A549 (cell line): ENCODE data around the gene ACER3. TPM values are rescaled to one million over a fixed set of nuclear protein-coding genes. Genes with fewer than 3 reads are reported as not detected.
"Not testable (repeated sequence)": the region's sequence is repeated elsewhere in the genome, so short reads cannot be mapped to it uniquely, and the experiment has no call there.

ENCODE experiments used
- ATAC-seq, 2 experiments: fragments of 200-7000 bp in 1 of 2; fragments of >200 bp in 1 of 2; cut with Nextera tagmentation in 1 of 2; cut with Tn5 transposase in 1 of 2; 3 replicates each; pipeline versions ENCODE4 v1.8.0 to v1.9.1; 2018 to 2020; ENCODE audit warnings: mild to moderate bottlenecking in 1 of 2, moderate library complexity in 1 of 2
- CTCF ChIA-PET: fragments of 300-600 bp; sonication (Branson Sonifier 250); formaldehyde crosslinking; extraction: SDS; loops from one replicate; lab custom pipeline; 2021; ENCODE audit warnings: antibody characterized with exemption, inconsistent platforms; lab: Yijun Ruan, JAX
- POLR2A ChIA-PET: fragments of 350-600 bp; formaldehyde crosslinking; extraction: SDS; loops from one replicate; lab custom pipeline; 2021; ENCODE audit warnings: antibody characterized with exemption, inconsistent platforms; lab: Yijun Ruan, JAX
- DNase-seq, 2 experiments: peaks; one replicate each; pipeline versions ENCODE4 v3.0.0 to v3.0.0-alpha.2; 2011 to 2016; ENCODE audit warnings: low read depth in 1 of 2, low spot score in 1 of 2
- FAIRE-seq: peaks from 2 replicates; lab custom pipeline; 2011; peaks lifted over from hg19 to GRCh38; lab: Jason Lieb, UNC
- H3K27ac ChIP-seq, 2 experiments: fragments of >200 bp; sonication (Bioruptor Twin); formaldehyde crosslinking; 3 replicates each; pipeline ENCODE4 v1.5.1; 2016 to 2017
- H3K4me1 ChIP-seq: fragments of >200 bp; sonication (Bioruptor Twin); formaldehyde crosslinking; 3 replicates; pipeline ENCODE4 v1.6.1; 2016
- H3K4me2 ChIP-seq: fragments of >200 bp; sonication (Bioruptor Twin); formaldehyde crosslinking; 3 replicates; pipeline ENCODE4 v1.6.1; 2016
- H3K4me3 ChIP-seq: fragments of >200 bp; sonication (Bioruptor Twin); formaldehyde crosslinking; 3 replicates; pipeline ENCODE4 v1.5.1; 2016
- H3K9me3 ChIP-seq: fragments of >200 bp; sonication (Bioruptor Twin); formaldehyde crosslinking; 3 replicates; pipeline ENCODE4 v1.6.1; 2016
- FOSL2 ChIP-seq, 2 experiments: fragments of 450-650 bp in 1 of 2; fragments of >200 bp in 1 of 2; sonication (Bioruptor Twin) in 1 of 2; formaldehyde crosslinking; IDR thresholded peaks; 2 replicates each; pipeline versions ENCODE4 v1.5.0 to v1.6.1; 2016 to 2020; ENCODE audit warnings: mild to moderate bottlenecking in 1 of 2, moderate library complexity in 1 of 2
- GATA3 ChIP-seq: IDR thresholded peaks from 2 replicates; pipeline ENCODE4 v1.6.1; 2012; ENCODE audit warnings: borderline replicate concordance
- MAFK ChIP-seq: fragments of 450-650 bp; IDR thresholded peaks from 2 replicates; pipeline ENCODE4 v1.6.1; 2014; ENCODE audit not compliant: partially characterized antibody
- PHF8 ChIP-seq: fragments of 200-600 bp; sonication (generic); IDR thresholded peaks from 2 replicates; pipeline ENCODE4 v1.6.1; 2016; ENCODE audit warnings: low read depth, mild to moderate bottlenecking, antibody characterized with exemption, moderate library complexity, borderline replicate concordance
- POLR2AphosphoS2 ChIP-seq: conservative IDR thresholded peaks from 2 replicates; pipeline ENCODE4 v1.6.1; 2012; ENCODE audit warnings: low read length, improper control_type of control experiment, inconsistent platforms
- ZC3H11A ChIP-seq: fragments of 450-650 bp; IDR thresholded peaks from 2 replicates; pipeline ENCODE4 v1.6.1; 2014; ENCODE audit warnings: antibody characterized with exemption, mild to moderate bottlenecking
- ZNF302 ChIP-seq: fragments of 250-450 bp; sonication (Bioruptor Pico); IDR thresholded peaks from 2 replicates; pipeline ENCODE4 v1.9.0; 2021; ENCODE audit warnings: inconsistent platforms, mild to moderate bottlenecking, moderate library complexity
- WGBS: methylation state at CpG from one replicate; pipeline ENCODE4 v1.1.6; 2017; ENCODE audit errors: missing lambda C conversion rate; 5-methylcytosine and 5-hydroxymethylcytosine counted together
- polyA plus RNA-seq, 4 experiments: library from polyadenylated mRNA; depleted of rRNA in 3 of 4; stranded (reverse); fragments of >200 nt; fragmentation: RNase III in 1 of 4; extraction: RNeasy Plus Mini Kit Qiagen cat#74134 plus additional on column Dnase treatment in 1 of 4; gene quantifications; 2 replicates in 3 of 4; 3 replicates in 1 of 4; pipeline ENCODE4 v1.2.3, GENCODE V29; 2011 to 2017
- TF ChIP-seq, protein P1 (sequence below): fragments of 250-450 bp; sonication (Bioruptor Pico); IDR thresholded peaks from 2 replicates; pipeline ENCODE4 v1.5.0; 2021; ENCODE audit warnings: mild to moderate bottlenecking, moderate library complexity, borderline replicate concordance
- TF ChIP-seq, protein P2 (sequence below): fragments of 450-650 bp; IDR thresholded peaks from 2 replicates; pipeline ENCODE4 v1.6.1; 2014; ENCODE audit warnings: antibody characterized with exemption
- TF ChIP-seq, protein P3 (sequence below): fragments of >200 bp; sonication (Bioruptor Twin); formaldehyde crosslinking; IDR thresholded peaks from 3 replicates; pipeline ENCODE4 v1.5.1; 2016

Gene ACER3
- polyA plus RNA-seq, 2 of the 4 experiments (the other 2 are of a cell fraction): 16.0 to 46.6 TPM

DNA sequence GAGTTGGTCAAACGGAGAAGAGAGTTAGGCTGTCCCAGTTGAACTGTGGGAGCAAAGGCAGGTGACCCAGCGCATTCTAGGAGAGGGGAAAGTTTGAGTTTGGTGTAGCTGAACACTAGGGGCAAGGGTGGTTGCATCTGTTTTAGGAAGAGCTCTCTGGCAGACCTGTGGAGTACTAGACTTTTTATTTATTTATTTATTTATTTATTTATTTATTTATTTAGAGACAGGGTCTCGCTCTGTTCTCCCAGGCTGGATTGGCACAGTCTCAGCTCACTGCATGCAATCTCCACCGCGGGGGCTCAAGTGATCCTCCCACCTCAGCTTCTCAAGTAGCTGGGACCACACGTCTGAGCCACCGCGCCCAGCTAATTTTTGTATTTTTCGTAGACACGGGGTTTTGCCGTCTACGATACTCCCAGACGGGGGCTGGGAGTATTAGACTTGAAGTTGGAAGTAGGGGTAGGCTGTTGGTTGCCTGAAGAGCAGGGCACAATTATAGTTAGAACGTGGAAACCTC is 950 bp upstream of the ACER3 start:
- TF ChIP-seq POLR2AphosphoS2 (no peak), ZC3H11A (peak; percentile 95), ZNF302 (CRISPR knock-in tag) (no peak), FOSL2 (IDR thresholded peaks at IDR 0.05) (no peak), FOSL2 (CRISPR knock-in tag; IDR thresholded peaks at IDR 0.05) (no peak), PHF8 (no peak)
- TF ChIP-seq, protein P1, sequence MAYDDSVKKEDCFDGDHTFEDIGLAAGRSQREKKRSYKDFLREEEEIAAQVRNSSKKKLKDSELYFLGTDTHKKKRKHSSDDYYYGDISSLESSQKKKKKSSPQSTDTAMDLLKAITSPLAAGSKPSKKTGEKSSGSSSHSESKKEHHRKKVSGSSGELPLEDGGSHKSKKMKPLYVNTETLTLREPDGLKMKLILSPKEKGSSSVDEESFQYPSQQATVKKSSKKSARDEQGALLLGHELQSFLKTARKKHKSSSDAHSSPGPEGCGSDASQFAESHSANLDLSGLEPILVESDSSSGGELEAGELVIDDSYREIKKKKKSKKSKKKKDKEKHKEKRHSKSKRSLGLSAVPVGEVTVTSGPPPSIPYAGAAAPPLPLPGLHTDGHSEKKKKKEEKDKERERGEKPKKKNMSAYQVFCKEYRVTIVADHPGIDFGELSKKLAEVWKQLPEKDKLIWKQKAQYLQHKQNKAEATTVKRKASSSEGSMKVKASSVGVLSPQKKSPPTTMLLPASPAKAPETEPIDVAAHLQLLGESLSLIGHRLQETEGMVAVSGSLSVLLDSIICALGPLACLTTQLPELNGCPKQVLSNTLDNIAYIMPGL (CRISPR knock-in tag): no peak
- DNase-seq (no peak), FAIRE-seq (no peak), ATAC-seq (no peak)
- Histone ChIP-seq H3K4me3 (no peak overlapping the region), H3K4me1 (peaks cover 16% of the 10 kb centered on the region), H3K27ac (peak overlapping the region in 1 of 2 experiments; percentile 97; a peak in 4 of 6 replicates), H3K9me3 (no peaks in the 10 kb centered on the region), H3K4me2 (peak overlapping the region; percentile 100)
- WGBS: 96% methylated on average over 14 of the region's 14 CpGs
- CTCF ChIA-PET: interaction anchor here (1.3 to 1.6 kb wide), 2 partner anchors 59 to 60 kb away, joined by 3 to 6 read pairs; no protein-coding TSS in a partner anchor
- POLR2A ChIA-PET: interaction anchor here (0.6 kb wide), 1 partner anchor 16 kb away, joined by 4 read pairs; no protein-coding TSS in a partner anchor

DNA sequence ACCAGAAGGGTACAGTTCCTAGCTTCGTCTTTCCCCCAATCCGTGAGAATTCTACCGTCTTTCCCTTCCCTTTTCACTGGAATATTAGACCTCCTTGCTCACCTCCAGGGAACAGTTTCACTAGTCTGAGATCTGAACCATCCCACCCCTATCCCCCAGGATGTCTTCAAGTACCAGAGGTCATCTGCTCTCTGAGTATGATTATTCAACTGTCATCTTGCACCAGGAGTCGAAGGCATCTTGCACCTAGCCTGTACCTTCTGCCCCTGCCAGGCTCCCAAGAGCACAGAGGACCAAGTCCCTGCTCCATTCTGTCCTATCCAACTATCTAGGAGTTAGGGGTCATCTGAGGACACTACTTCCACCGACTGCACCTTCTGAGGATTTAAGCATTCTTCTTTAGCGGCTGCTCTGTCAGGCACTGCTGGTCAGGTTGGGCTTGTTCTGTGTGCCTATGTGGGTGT is 804 bp downstream of the ACER3 start:
- Histone ChIP-seq H3K4me2 (peak overlapping the region; percentile 100), H3K4me3 (peak overlapping the region; percentile 77), H3K27ac (peak overlapping the region; percentile 88 to 97), H3K9me3 (no peaks in the 10 kb centered on the region), H3K4me1 (peaks cover 16% of the 10 kb centered on the region)
- ATAC-seq (peak in 1 of 2 experiments; percentile 22; a peak in 3 of 6 replicates), FAIRE-seq (no peak), DNase-seq (no peak)
- CTCF ChIA-PET: interaction anchor here (0.7 to 1.6 kb wide), 4 partner anchors 11 to 56 kb away, joined by 3 to 5 read pairs (median 4); no protein-coding TSS in a partner anchor
- TF ChIP-seq, protein P2, sequence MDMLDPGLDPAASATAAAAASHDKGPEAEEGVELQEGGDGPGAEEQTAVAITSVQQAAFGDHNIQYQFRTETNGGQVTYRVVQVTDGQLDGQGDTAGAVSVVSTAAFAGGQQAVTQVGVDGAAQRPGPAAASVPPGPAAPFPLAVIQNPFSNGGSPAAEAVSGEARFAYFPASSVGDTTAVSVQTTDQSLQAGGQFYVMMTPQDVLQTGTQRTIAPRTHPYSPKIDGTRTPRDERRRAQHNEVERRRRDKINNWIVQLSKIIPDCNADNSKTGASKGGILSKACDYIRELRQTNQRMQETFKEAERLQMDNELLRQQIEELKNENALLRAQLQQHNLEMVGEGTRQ: no peak
- TF ChIP-seq, protein P3, sequence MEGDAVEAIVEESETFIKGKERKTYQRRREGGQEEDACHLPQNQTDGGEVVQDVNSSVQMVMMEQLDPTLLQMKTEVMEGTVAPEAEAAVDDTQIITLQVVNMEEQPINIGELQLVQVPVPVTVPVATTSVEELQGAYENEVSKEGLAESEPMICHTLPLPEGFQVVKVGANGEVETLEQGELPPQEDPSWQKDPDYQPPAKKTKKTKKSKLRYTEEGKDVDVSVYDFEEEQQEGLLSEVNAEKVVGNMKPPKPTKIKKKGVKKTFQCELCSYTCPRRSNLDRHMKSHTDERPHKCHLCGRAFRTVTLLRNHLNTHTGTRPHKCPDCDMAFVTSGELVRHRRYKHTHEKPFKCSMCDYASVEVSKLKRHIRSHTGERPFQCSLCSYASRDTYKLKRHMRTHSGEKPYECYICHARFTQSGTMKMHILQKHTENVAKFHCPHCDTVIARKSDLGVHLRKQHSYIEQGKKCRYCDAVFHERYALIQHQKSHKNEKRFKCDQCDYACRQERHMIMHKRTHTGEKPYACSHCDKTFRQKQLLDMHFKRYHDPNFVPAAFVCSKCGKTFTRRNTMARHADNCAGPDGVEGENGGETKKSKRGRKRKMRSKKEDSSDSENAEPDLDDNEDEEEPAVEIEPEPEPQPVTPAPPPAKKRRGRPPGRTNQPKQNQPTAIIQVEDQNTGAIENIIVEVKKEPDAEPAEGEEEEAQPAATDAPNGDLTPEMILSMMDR: 0 out of 3 replicates have a peak, but pooled peaks have one; percentile 7
- POLR2A ChIA-PET: no interaction called here
- 9% methylated on average over 6 of the region's 6 CpGs for WGBS

DNA sequence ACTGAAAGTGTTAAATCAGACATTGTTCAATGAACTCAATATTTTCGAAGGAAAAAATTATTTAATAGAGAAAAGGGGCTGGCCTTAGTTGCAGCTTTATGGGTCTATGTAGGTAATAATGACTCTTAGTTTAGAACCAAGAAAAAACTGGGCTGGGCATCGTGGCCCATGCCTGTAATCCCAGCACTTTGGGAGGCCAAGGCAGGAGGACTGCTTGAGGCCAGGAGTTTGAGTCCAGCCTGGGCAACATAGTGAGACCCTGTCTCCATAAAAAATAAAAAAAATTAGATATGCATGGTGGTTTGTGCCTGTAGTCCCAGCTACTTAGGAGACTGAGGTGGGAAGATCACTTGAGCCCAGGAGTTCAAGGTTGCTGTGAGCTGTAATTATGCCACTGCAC is 2.1 kb downstream of the ACER3 start:
- POLR2A ChIA-PET: interaction anchor here (0.6 to 0.7 kb wide), 2 partner anchors 13 to 58 kb away, joined by 3 read pairs; no protein-coding TSS in a partner anchor
- H3K4me2 ChIP-seq: not testable (repeated sequence)

DNA sequence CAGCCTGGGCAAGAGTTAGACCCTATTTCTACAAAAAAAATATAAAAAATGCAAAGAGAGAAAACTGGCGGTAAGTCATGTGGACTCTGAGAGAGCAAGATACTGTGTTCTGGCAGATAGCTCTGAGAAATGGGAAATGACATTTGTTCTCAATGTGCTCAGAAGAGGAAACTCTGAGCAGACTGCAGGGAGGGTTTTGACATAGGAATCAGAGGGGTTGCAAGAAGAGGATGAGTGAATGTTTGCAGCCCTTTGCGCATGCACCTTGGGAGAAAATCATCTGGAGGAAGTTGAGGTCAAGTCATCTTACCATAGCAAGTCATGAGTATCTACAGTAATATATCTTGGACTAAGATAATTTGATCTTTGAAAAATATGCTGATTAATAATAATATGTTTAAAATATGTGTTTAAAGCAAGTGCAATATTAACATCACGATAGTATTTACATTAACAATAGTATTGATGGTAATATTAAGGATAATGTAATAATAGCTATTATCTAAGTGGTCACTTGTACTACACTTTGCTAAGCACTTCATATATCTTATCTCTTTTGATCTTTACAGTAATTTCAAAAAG is 2.6 kb downstream of the ACER3 start:
- CTCF ChIA-PET: interaction anchor here (0.5 to 1.4 kb wide), 2 partner anchors 8 to 56 kb away, joined by 3 to 6 read pairs; no protein-coding TSS in a partner anchor
- Histone ChIP-seq H3K4me1 (peaks cover 16% of the 10 kb centered on the region), H3K27ac (no peak overlapping the region), H3K9me3 (no peaks in the 10 kb centered on the region), H3K4me2 (no peak overlapping the region), H3K4me3 (no peak overlapping the region)
- TF ChIP-seq MAFK (peak; percentile 3), GATA3 (no peak)
- no peak for DNase-seq
- no peak for ATAC-seq
- 90% methylated on average over 3 of the region's 3 CpGs for WGBS
- no peak for FAIRE-seq
- POLR2A ChIA-PET: interaction anchor here (0.7 kb wide), 1 partner anchor 57 kb away, joined by 3 read pairs; no protein-coding TSS in a partner anchor

More for the DNA sequence above, 2.1 kb downstream of the ACER3 start:
- CTCF ChIA-PET: interaction anchor here (0.5 to 1.4 kb wide), 2 partner anchors 8 to 57 kb away, joined by 3 to 6 read pairs; no protein-coding TSS in a partner anchor
- H3K4me1 ChIP-seq: peaks cover 16% of the 10 kb centered on the region
- FAIRE-seq, H3K4me3 ChIP-seq, H3K27ac ChIP-seq, H3K9me3 ChIP-seq, DNase-seq, ATAC-seq: not testable (repeated sequence)
- 82% methylated on average over 2 of the region's 2 CpGs for WGBS
